SK-N-SH (cell line): ENCODE measurements around the gene SLC34A1.

Source experiments
- FOXJ3 ChIP-seq: sonication (generic); formaldehyde crosslinking; IDR thresholded peaks from 2 replicates; pipeline ENCODE4 v1.5.1; 2020; ENCODE audit warnings: mild to moderate bottlenecking, missing genetic modification reagents
- GABPA ChIP-seq: IDR thresholded peaks from 2 replicates; pipeline ENCODE4 v1.4.0; 2012; ENCODE audit warnings: low read depth, mild to moderate bottlenecking
- NRF1 ChIP-seq: IDR thresholded peaks from 2 replicates; pipeline ENCODE4 v1.6.1; 2012; ENCODE audit warnings: low read depth, mild to moderate bottlenecking, low read length
- TF ChIP-seq, protein P1 (sequence below): fragments of 200-600 bp; sonication (generic); IDR thresholded peaks from 2 replicates; pipeline ENCODE4 v1.6.1; 2017; ENCODE audit warnings: antibody characterized with exemption, mild to moderate bottlenecking, moderate library complexity

DNA sequence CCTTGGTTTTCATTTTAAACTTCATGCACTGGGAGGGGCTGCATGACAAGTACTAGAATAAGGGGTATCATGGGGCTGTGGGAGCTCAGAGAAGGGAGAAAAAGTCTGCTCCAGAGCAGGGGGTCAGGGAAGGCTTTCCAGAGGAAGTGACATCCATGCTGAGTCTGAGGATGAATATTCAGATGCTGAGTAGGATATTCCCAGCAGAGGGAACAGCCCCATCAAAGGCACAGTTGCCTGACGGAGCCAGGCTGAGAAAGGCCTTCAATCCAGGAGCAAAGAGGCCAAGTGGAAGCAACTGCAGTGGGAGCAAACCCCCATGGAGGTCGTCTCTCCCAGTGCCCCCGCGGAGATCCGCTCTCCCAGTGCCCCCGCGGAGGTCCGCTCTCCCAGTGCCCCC is 11.8 kb downstream of the SLC34A1 start:
- TF ChIP-seq NRF1 = no peak
- TF ChIP-seq, protein P1, sequence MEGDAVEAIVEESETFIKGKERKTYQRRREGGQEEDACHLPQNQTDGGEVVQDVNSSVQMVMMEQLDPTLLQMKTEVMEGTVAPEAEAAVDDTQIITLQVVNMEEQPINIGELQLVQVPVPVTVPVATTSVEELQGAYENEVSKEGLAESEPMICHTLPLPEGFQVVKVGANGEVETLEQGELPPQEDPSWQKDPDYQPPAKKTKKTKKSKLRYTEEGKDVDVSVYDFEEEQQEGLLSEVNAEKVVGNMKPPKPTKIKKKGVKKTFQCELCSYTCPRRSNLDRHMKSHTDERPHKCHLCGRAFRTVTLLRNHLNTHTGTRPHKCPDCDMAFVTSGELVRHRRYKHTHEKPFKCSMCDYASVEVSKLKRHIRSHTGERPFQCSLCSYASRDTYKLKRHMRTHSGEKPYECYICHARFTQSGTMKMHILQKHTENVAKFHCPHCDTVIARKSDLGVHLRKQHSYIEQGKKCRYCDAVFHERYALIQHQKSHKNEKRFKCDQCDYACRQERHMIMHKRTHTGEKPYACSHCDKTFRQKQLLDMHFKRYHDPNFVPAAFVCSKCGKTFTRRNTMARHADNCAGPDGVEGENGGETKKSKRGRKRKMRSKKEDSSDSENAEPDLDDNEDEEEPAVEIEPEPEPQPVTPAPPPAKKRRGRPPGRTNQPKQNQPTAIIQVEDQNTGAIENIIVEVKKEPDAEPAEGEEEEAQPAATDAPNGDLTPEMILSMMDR = no peak
- TF ChIP-seq FOXJ3 (CRISPR knock-in tag) = no peak
- no peak for TF ChIP-seq GABPA
